ENCODE measurements around the gene NEUROD2. TPM values are rescaled to one million over a fixed set of nuclear protein-coding genes. Genes with fewer than 3 reads are reported as not detected.

NEUROD2 gene
- total and polyA plus RNA-seq, 10 donors: under 0.01 to 0.03 TPM; not detected in 8

DNA sequence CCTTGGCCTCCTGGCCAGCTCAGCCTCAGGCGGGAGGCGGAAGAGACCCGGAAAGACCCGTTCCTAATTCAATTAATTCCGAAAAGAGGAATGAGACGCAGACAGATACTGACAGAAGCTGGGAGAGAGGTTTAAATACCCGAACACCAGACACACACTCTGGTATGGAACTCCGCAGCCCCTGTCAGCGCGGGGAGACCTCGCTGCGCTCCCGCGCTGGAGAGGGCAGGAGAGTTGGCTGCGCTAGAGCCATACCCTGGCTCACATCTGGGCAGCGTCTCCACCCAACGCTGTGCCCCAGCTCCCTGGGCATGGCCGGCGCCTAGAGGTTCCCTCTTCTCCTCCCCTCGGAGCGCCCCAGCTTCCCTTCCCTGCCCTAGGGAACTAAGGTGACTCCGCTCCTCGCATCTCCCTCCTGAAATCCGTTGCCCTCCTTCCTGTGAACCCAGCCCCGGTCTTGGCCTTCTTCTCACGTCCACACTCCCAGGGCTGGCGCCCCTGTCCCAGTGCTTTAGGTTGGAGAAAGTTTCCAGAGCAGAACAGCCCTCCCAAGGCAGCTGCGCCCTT lies 8.0 kb downstream of the NEUROD2 start:
- Histone ChIP-seq H3K9me3 (no peaks in the 10 kb centered on the region), H3K27me3 (replicated peaks in 1 of 7) (peaks cover 27 to 100% (median 98%) of the 10 kb centered on the region in 7 donors), H3K36me3 (no peaks in the 10 kb centered on the region), H3K4me3 (peak overlapping the region in 2 of 8 donors; percentile 4 to 43), H3K4me1 (peaks cover 12 to 54% (median 39%) of the 10 kb centered on the region in 6 donors), H3K27ac (no peak overlapping the region)
- DNase-seq: no peak
- intact Hi-C loops (cut with DNase I; ENCODE audit: low total_unique reads): no loop called here
- WGBS, 5 donors: 4 to 8% (median 5%) methylated on average over 16 to 28 of the region's 28 CpGs
- no peak for TF ChIP-seq POLR2AphosphoS5 (IDR thresholded peaks at IDR 0.05)
- TF ChIP-seq POLR2A (IDR thresholded peaks at IDR 0.05): no peak
- TF ChIP-seq, protein P1, sequence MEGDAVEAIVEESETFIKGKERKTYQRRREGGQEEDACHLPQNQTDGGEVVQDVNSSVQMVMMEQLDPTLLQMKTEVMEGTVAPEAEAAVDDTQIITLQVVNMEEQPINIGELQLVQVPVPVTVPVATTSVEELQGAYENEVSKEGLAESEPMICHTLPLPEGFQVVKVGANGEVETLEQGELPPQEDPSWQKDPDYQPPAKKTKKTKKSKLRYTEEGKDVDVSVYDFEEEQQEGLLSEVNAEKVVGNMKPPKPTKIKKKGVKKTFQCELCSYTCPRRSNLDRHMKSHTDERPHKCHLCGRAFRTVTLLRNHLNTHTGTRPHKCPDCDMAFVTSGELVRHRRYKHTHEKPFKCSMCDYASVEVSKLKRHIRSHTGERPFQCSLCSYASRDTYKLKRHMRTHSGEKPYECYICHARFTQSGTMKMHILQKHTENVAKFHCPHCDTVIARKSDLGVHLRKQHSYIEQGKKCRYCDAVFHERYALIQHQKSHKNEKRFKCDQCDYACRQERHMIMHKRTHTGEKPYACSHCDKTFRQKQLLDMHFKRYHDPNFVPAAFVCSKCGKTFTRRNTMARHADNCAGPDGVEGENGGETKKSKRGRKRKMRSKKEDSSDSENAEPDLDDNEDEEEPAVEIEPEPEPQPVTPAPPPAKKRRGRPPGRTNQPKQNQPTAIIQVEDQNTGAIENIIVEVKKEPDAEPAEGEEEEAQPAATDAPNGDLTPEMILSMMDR (IDR thresholded peaks at IDR 0.05 in 8 of 11, conservative IDR thresholded peaks at IDR 0.05 in 3 of 11): no peak

DNA sequence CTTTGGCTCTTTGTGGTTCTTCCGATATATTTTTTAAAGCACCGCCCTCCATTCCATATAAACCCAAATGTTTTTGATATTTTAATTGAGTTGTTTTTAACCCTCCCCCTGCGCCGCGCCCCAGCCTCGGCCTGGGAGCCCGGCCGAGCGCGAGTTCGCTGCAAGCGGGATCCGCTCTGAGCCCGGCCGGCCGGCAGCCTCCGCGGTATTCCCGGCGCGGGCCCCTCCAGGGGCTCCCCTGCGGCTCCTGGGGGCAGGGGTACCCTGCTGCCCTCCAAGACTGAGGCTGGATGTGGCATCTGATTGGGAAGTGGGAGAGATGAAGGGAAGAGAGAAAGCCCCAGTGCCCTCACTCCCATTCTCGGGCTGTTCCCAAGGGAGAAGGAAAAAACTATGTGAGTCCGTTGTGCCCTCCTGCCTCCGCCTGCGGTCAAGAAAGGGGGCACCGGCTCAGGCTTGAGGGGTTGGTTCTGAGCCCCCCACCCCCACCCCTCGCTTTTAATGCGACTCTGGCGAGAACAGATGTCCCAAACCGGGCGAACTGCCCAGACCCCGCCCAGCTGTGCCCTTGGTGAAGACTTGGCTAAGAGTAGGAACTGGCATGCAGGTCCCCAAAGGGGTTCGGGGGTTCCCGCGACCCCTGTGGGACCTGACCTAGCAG lies 8.6 kb downstream of the NEUROD2 start:
- no peak for DNase-seq
- peaks cover 9 to 48% (median 33%) of the 10 kb centered on the region in 6 donors for H3K4me1 ChIP-seq
- intact Hi-C loops (cut with DNase I; ENCODE audit: low total_unique reads): no loop called here
- no peaks in the 10 kb centered on the region for H3K36me3 ChIP-seq
- TF ChIP-seq, protein P1 (IDR thresholded peaks at IDR 0.05 in 8 of 11, conservative IDR thresholded peaks at IDR 0.05 in 3 of 11): no peak
- no peak for TF ChIP-seq POLR2AphosphoS5 (IDR thresholded peaks at IDR 0.05)
- no peak for TF ChIP-seq POLR2A (IDR thresholded peaks at IDR 0.05)
- 4 to 6% (median 4%) methylated on average over 36 of the region's 36 CpGs for WGBS, 5 donors
- H3K27ac ChIP-seq: no peak overlapping the region
- peak overlapping the region in 2 of 8 donors; percentile 4 to 43 for H3K4me3 ChIP-seq
- peaks cover 24 to 99% (median 94%) of the 10 kb centered on the region in 7 donors for H3K27me3 ChIP-seq (replicated peaks in 1 of 7)
- H3K9me3 ChIP-seq: no peaks in the 10 kb centered on the region

DNA sequence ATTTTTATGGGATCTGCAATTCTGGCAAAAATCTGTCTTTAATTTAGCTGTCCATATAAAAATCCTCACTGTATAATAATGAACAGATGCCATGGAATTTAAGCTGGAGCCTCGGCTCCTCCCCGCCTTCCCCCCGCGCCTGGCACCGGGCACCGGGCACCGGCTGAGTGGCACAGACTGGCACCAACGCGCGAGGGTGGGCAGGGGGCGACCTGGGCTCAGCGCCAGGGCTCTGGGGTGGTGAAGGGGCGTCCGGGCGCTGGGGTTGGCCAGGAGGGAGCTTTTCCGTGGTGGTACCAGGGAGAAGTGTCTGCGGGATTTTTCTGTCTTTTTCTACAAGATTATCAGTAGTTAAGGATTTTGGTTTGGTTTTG lies 9.1 kb downstream of the NEUROD2 start:
- Histone ChIP-seq H3K36me3 (no peaks in the 10 kb centered on the region), H3K27ac (no peak overlapping the region), H3K4me1 (peaks cover 8 to 43% (median 29%) of the 10 kb centered on the region in 6 donors), H3K9me3 (no peaks in the 10 kb centered on the region), H3K27me3 (replicated peaks in 1 of 7) (peaks cover 20 to 99% (median 89%) of the 10 kb centered on the region in 7 donors), H3K4me3 (peak overlapping the region in 1 of 8 donors; percentile 43)
- DNase-seq: no peak
- WGBS, 5 donors: 5 to 13% (median 7%) methylated on average over 17 of the region's 17 CpGs
- TF ChIP-seq POLR2AphosphoS5 (IDR thresholded peaks at IDR 0.05): no peak
- no peak for TF ChIP-seq POLR2A (IDR thresholded peaks at IDR 0.05)
- TF ChIP-seq, protein P1 (IDR thresholded peaks at IDR 0.05 in 8 of 11, conservative IDR thresholded peaks at IDR 0.05 in 3 of 11): no peak
- intact Hi-C loops (cut with DNase I; ENCODE audit: low total_unique reads): no loop called here

DNA sequence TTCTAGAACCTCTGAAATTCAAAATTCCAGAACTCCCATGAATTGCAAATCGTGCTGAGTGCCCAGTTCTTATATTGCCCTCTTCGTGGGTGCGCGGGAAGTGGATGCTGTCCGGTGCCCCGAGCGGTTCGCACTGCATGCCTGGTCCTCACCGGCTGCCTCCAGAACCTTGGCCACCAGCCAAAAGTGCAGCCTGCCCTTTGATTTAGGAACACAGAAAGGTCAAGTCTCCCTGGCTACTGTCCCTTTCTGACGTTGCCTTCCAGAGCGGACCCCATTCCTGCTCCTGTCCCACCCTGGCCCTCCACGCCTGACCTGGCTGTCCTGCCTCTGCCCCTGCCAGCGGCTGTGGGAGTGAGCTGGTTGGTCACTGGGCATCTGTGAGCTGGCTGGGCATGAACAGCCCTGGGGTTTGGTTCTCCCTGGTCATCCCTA lies 9.7 kb downstream of the NEUROD2 start:
- no peak overlapping the region for H3K27ac ChIP-seq
- peaks cover 8 to 41% (median 28%) of the 10 kb centered on the region in 6 donors for H3K4me1 ChIP-seq
- no peak for DNase-seq
- no peaks in the 10 kb centered on the region for H3K36me3 ChIP-seq
- H3K27me3 ChIP-seq (replicated peaks in 1 of 7): peaks cover 20 to 99% (median 89%) of the 10 kb centered on the region in 7 donors
- TF ChIP-seq POLR2AphosphoS5 (IDR thresholded peaks at IDR 0.05): no peak
- no peak for TF ChIP-seq POLR2A (IDR thresholded peaks at IDR 0.05)
- TF ChIP-seq, protein P1 (IDR thresholded peaks at IDR 0.05 in 8 of 11, conservative IDR thresholded peaks at IDR 0.05 in 3 of 11): no peak
- WGBS, 5 donors: 9 to 14% (median 10%) methylated on average over 13 of the region's 13 CpGs
- no peaks in the 10 kb centered on the region for H3K9me3 ChIP-seq
- intact Hi-C loops (cut with DNase I; ENCODE audit: low total_unique reads): no loop called here
- no peak overlapping the region for H3K4me3 ChIP-seq

Data from spleen (tissue), 11 donors.